Gastroesophageal sphincter (tissue), 3 donors: ENCODE results near the gene STON1.

Experiments used
- POLR2A ChIP-seq, 2 donors: fragments of 450-650 bp; IDR thresholded peaks; one replicate each; pipeline ENCODE4 v1.6.1; 2017; ENCODE audit warnings: antibody characterized with exemption in 2 of 2, mild to moderate bottlenecking in 2 of 2, moderate library complexity in 1 of 2
- TF ChIP-seq, protein P1 (sequence below), 4 experiments: fragments of 200-600 bp in 2 of 4; fragments of 450-650 bp in 2 of 4; sonication (generic) in 1 of 4; IDR thresholded peaks; one replicate each; pipeline ENCODE4 v1.5.1; 2017 to 2019; ENCODE audit warnings: antibody characterized with exemption in 4 of 4, mild to moderate bottlenecking in 2 of 4, moderate library complexity in 2 of 4

DNA sequence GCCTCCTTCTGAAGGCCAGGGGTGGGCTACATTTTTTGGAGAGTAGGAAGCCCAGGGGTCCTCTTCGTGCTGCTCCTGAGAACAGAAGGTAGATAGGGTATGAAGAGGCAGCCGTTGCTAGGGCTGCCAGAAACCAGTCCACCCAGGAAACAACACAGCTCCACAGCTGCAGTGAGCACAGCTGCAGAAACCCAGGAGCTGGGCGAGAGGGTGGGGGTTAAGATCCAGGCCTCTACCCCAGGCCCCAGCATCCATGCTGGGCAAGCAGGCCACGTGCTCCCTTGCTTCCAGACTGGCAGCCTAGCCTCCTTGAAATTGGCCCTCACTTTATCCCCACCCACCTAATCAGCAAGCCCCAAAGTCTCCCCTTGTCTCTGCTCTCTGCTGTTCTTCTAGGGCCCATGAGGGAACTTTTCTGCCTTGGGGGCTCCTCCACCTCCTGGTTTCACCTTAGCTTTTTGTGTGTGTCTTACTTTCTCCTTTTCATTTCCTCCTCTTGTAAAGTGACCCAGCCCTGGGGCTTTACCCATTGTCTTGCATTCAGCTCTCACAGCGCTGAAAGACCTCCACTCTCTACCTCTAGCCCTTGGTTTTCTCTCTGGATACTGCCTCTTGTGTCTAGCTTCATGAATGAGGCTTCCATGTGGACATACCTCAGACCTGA lies 30.7 kb downstream of the STON1 start:
- TF ChIP-seq POLR2A (IDR thresholded peaks at IDR 0.05): no peak
- TF ChIP-seq, protein P1, sequence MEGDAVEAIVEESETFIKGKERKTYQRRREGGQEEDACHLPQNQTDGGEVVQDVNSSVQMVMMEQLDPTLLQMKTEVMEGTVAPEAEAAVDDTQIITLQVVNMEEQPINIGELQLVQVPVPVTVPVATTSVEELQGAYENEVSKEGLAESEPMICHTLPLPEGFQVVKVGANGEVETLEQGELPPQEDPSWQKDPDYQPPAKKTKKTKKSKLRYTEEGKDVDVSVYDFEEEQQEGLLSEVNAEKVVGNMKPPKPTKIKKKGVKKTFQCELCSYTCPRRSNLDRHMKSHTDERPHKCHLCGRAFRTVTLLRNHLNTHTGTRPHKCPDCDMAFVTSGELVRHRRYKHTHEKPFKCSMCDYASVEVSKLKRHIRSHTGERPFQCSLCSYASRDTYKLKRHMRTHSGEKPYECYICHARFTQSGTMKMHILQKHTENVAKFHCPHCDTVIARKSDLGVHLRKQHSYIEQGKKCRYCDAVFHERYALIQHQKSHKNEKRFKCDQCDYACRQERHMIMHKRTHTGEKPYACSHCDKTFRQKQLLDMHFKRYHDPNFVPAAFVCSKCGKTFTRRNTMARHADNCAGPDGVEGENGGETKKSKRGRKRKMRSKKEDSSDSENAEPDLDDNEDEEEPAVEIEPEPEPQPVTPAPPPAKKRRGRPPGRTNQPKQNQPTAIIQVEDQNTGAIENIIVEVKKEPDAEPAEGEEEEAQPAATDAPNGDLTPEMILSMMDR (IDR thresholded peaks at IDR 0.05): no peak
